K562 (cell line): Measurements from ENCODE around the gene SYNPR. TPM values are rescaled to one million over a fixed set of nuclear protein-coding genes. Genes with fewer than 3 reads are reported as not detected.

Experiments
- ATAC-seq: fragments of 200-7000 bp; cut with Tn5 transposase; 3 replicates; pipeline ENCODE4 v1.9.1; 2020; ENCODE audit warnings: moderate library complexity
- BruUV-seq: library from RNA; stranded (reverse); fragments of 400-500 nt; replicated peaks from 2 replicates; lab custom pipeline; 2021; lab: Mats Ljungman, UMichigan
- CTCF ChIA-PET: fragments of 300-600 bp; formaldehyde crosslinking; extraction: SDS; loops from one replicate; lab custom pipeline; 2021; ENCODE audit warnings: low intra/inter-chr PET ratio; lab: Yijun Ruan, JAX
- POLR2A ChIA-PET: fragments of 300-600, 350-650 bp; sonication (Branson Sonifier 250); formaldehyde crosslinking; extraction: SDS; loops from one replicate; lab custom pipeline; 2021; ENCODE audit warnings: antibody characterized with exemption, inconsistent platforms; lab: Yijun Ruan, JAX
- DNase-seq, 4 experiments: peaks; one replicate each; pipeline versions ENCODE4 v3.0.0 to v3.0.0-alpha.2; 2011 to 2018; ENCODE audit warnings: low spot score in 3 of 4, mixed read lengths in 3 of 4; ENCODE audit errors: extremely low read depth in 1 of 4
- FAIRE-seq: peaks from 2 replicates; lab custom pipeline; 2011; peaks lifted over from hg19 to GRCh38; lab: Jason Lieb, UNC
- H2AFZ ChIP-seq: 2 replicates; pipeline ENCODE4 v1.6.0; 2011; ENCODE audit warnings: low read depth, low read length, control low read depth, inconsistent platforms
- H3K27ac ChIP-seq: fragments of 200-600 bp; 3 replicates; pipeline ENCODE4 v1.8.0; 2011; ENCODE audit warnings: low read depth, mild to moderate bottlenecking, control low read depth, inconsistent platforms, low read length, moderate library complexity, mixed read lengths; ENCODE audit errors: extremely low read depth
- H3K27me3 ChIP-seq, 2 experiments: fragments of 300-600 bp in 1 of 2; 2 replicates in 1 of 2; 3 replicates in 1 of 2; pipeline versions ENCODE4 v1.6.0 to v1.8.0; 2011; ENCODE audit warnings: inconsistent platforms in 2 of 2, low read length in 2 of 2, mild to moderate bottlenecking in 1 of 2, mixed read lengths in 1 of 2, moderate library complexity in 1 of 2; ENCODE audit not compliant: control insufficient read depth in 2 of 2, insufficient read depth in 2 of 2
- H3K36me3 ChIP-seq: fragments of 300-600 bp; 3 replicates; pipeline ENCODE4 v1.8.0; 2011; ENCODE audit warnings: mild to moderate bottlenecking, low read length, inconsistent platforms; ENCODE audit not compliant: control insufficient read depth, insufficient read depth
- H3K4me1 ChIP-seq, 2 experiments: fragments of 200-600 bp in 1 of 2; replicated peaks in 1 of 2; 2 replicates in 1 of 2; 3 replicates in 1 of 2; pipeline versions ENCODE4 v1.5.1 to v1.8.0; 2011; ENCODE audit warnings: inconsistent platforms in 2 of 2, low read length in 2 of 2, mild to moderate bottlenecking in 1 of 2, mixed read lengths in 1 of 2, moderate library complexity in 1 of 2; ENCODE audit not compliant: control insufficient read depth in 2 of 2, insufficient read depth in 2 of 2
- H3K4me2 ChIP-seq: 2 replicates; pipeline ENCODE4 v1.6.1; 2011; ENCODE audit warnings: low read length, control low read depth, inconsistent platforms, mixed read lengths; ENCODE audit not compliant: insufficient read depth
- H3K4me3 ChIP-seq: fragments of 200-600 bp; sonication (generic), shearing (Covaris generic); 2 replicates; pipeline ENCODE4 v1.5.1; 2016; ENCODE audit warnings: control low read depth, inconsistent platforms
- H3K79me2 ChIP-seq: fragments of 200-600 bp; 3 replicates; pipeline ENCODE4 v1.8.0; 2011; ENCODE audit warnings: low read length, inconsistent platforms; ENCODE audit not compliant: control insufficient read depth, insufficient read depth
- H3K9ac ChIP-seq, 2 experiments: 2 replicates each; pipeline versions ENCODE4 v1.6.0 to v1.6.1; 2011; ENCODE audit warnings: low read depth in 2 of 2, low read length in 2 of 2, control low read depth in 1 of 2, inconsistent platforms in 1 of 2, mild to moderate bottlenecking in 1 of 2, mixed read lengths in 1 of 2; ENCODE audit not compliant: insufficient read depth in 1 of 2
- H3K9me1 ChIP-seq: one replicate; pipeline ENCODE4 v1.6.0; 2011; ENCODE audit warnings: inconsistent platforms, mild to moderate bottlenecking, low read length, moderate library complexity; ENCODE audit not compliant: control insufficient read depth, insufficient read depth
- H3K9me3 ChIP-seq: replicated peaks from 2 replicates; pipeline ENCODE4 v1.5.1; 2011; ENCODE audit warnings: low read depth, low read length, inconsistent platforms; ENCODE audit not compliant: control insufficient read depth, insufficient read depth
- H4K20me1 ChIP-seq: replicated peaks from 2 replicates; pipeline ENCODE4 v1.6.1; 2011; ENCODE audit warnings: low read length, inconsistent platforms, mixed read lengths; ENCODE audit not compliant: control insufficient read depth, insufficient read depth
- CREB1 ChIP-seq, 2 experiments: sonication (generic) in 1 of 2; formaldehyde crosslinking in 1 of 2; IDR thresholded peaks; 2 replicates each; pipeline versions ENCODE4 v1.6.1 to v1.8.0; 2012 to 2022; ENCODE audit warnings: inconsistent platforms in 1 of 2, mild to moderate bottlenecking in 1 of 2, missing genetic modification reagents in 1 of 2, moderate library complexity in 1 of 2
- FOXK2 ChIP-seq, 2 experiments: fragments of 450-650 bp; IDR thresholded peaks in 1 of 2; conservative IDR thresholded peaks in 1 of 2; 2 replicates each; pipeline ENCODE4 v1.6.1; 2016; ENCODE audit warnings: low read depth in 2 of 2, mild to moderate bottlenecking in 1 of 2
- GTF2E2 ChIP-seq: fragments of 200-800 bp; sonication (Bioruptor generic); IDR thresholded peaks from 2 replicates; pipeline ENCODE4 v1.6.1; 2016; ENCODE audit warnings: missing genetic modification characterization, missing compliant biosample characterization
- KLF1 ChIP-seq: fragments of 450-650 bp; IDR thresholded peaks from 2 replicates; pipeline ENCODE4 v1.6.1; 2016; ENCODE audit warnings: missing genetic modification characterization, missing compliant biosample characterization
- NONO ChIP-seq, 2 experiments: fragments of 200-400 bp in 1 of 2; fragments of 450-650 bp in 1 of 2; formaldehyde crosslinking in 1 of 2; IDR thresholded peaks; 2 replicates each; pipeline ENCODE4 v1.6.1; 2017; ENCODE audit warnings: low read depth in 2 of 2, mild to moderate bottlenecking in 2 of 2, moderate library complexity in 2 of 2, low read length in 1 of 2
- PTTG1 ChIP-seq: fragments of 450-650 bp; IDR thresholded peaks from 2 replicates; pipeline ENCODE4 v1.6.1; 2016; ENCODE audit warnings: low read depth, mild to moderate bottlenecking, missing genetic modification characterization, missing compliant biosample characterization
- RAD51 ChIP-seq: fragments of 450-650 bp; IDR thresholded peaks from 2 replicates; pipeline ENCODE4 v1.7.1; 2016; ENCODE audit warnings: low read depth, mild to moderate bottlenecking, borderline replicate concordance
- SMAD3 ChIP-seq: fragments of 450-650 bp; formaldehyde crosslinking; conservative IDR thresholded peaks from 2 replicates; pipeline ENCODE4 v1.4.0; 2020; ENCODE audit warnings: mild to moderate bottlenecking
- TCF7L2 ChIP-seq: fragments of 150-350 bp; IDR thresholded peaks from 2 replicates; pipeline ENCODE4 v1.6.1; 2016; ENCODE audit warnings: low read depth, mild to moderate bottlenecking, low read length, moderate library complexity
- U2AF2 ChIP-seq: fragments of 200-400 bp; formaldehyde crosslinking; optimal IDR thresholded peaks from 2 replicates; pipeline ENCODE3; 2017; ENCODE audit warnings: low read depth, mild to moderate bottlenecking, low read length
- ZNF696 ChIP-seq: fragments of 250-450 bp; sonication (Bioruptor Pico); conservative IDR thresholded peaks from 2 replicates; pipeline ENCODE4 v1.4.0; 2020; ENCODE audit warnings: mild to moderate bottlenecking, moderate library complexity
- ZZZ3 ChIP-seq: fragments of 450-650 bp; IDR thresholded peaks from 2 replicates; pipeline ENCODE4 v1.6.1; 2016; ENCODE audit warnings: antibody characterized with exemption, mild to moderate bottlenecking, moderate library complexity
- WGBS: fragments of 100-300 bp; shearing (Covaris generic); methylation state at CpG from one replicate; pipeline ENCODE4 v1.1.6; 2016; ENCODE audit warnings: low coverage, mixed read lengths; ENCODE audit not compliant: insufficient coverage; ENCODE audit errors: missing lambda C conversion rate; 5-methylcytosine and 5-hydroxymethylcytosine counted together
- in situ Hi-C: fragments of 300-500 bp; cut with MboI; formaldehyde crosslinking; loops from 4 replicates; pipeline ENCODE4 v1.15.0; 2018; ENCODE audit warnings: inconsistent platforms, mixed read lengths
- intact Hi-C: fragments of 100-400 bp; cut with micrococcal nuclease; formaldehyde crosslinking; loops from 2 replicates; pipeline ENCODE4 v1.14.2; 2022
- polyA plus RNA-seq, 8 experiments: library from polyadenylated mRNA; depleted of rRNA in 4 of 8; stranded (reverse) in 5 of 8; unstranded in 3 of 8; fragments of >200 nt; fragmentation: Nextera tagmentation in 2 of 8; fragmentation: Illumina TruSeq in 1 of 8; extraction: Ambion mirVana in 2 of 8; extraction: Trizol in 1 of 8; gene quantifications; 2 replicates each; pipeline versions ENCODE4 v1.2.1 to v1.2.3, GENCODE V29; 2011 to 2014; ENCODE audit warnings: inconsistent platforms in 1 of 8, missing spikeins in 1 of 8
- total RNA-seq, 7 experiments: library from RNA; depleted of rRNA in 6 of 7; stranded (reverse); fragments of >200 nt in 6 of 7; fragmentation: Illumina TruSeq in 2 of 7; extraction: Trizol in 2 of 7; gene quantifications; 2 replicates each; pipeline versions ENCODE4 v1.2.1 to v1.2.3, GENCODE V29; 2011 to 2021; ENCODE audit warnings: low replicate concordance in 1 of 7
- TF ChIP-seq, protein P1 (sequence below): IDR thresholded peaks from 2 replicates; pipeline ENCODE4 v1.6.1; 2011; ENCODE audit not compliant: insufficient read length; ENCODE audit errors: extremely low read depth
- TF ChIP-seq, protein P2 (sequence below): fragments of 450-650 bp; formaldehyde crosslinking; IDR thresholded peaks from 2 replicates; pipeline ENCODE4 v1.4.0; 2022; ENCODE audit warnings: mild to moderate bottlenecking, moderate library complexity
- TF ChIP-seq, protein P3 (sequence below): fragments of 450-650 bp; IDR thresholded peaks from 2 replicates; pipeline ENCODE4 v1.6.1; 2016
- TF ChIP-seq, protein P4 (sequence below): sonication (generic); formaldehyde crosslinking; IDR thresholded peaks from 2 replicates; pipeline ENCODE4 v1.9.0; 2022; ENCODE audit warnings: mild to moderate bottlenecking, missing genetic modification reagents
- TF ChIP-seq, protein P5 (sequence below): fragments of 250-450 bp; sonication (Bioruptor Pico); IDR thresholded peaks from 2 replicates; pipeline ENCODE4 v1.8.0; 2021; ENCODE audit warnings: mild to moderate bottlenecking, moderate library complexity

Gene SYNPR
- total and polyA plus RNA-seq, 9 of the 15 experiments (the other 6 are each of a cell fraction or from before 2014, with no cell fraction given), result not detected

DNA sequence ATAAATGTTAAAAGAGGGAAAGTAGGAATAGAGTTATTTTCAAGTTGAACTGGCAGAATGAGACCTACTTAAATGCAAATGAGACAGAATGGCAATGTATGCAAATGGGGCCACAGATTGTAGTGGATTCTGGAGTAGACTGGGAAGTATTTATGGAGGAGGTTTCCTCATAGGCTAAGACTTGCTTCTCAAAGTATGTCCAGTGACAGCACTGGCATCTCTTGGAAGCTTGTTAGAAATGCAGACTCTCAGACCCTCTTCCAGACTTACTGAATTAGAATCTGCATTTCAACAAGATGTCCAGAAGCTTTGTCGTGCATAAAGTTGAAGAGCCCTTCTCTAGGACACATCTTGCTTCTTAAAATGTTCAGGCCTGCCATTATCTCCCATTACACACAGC lies 306.6 kb downstream of the SYNPR start:
- CTCF ChIA-PET, result no interaction called here
- TF ChIP-seq ZNF696 (CRISPR knock-in tag) (no peak), SMAD3 (no peak), FOXK2 (conservative IDR thresholded peaks at IDR 0.05 in 1 of 2, IDR thresholded peaks at IDR 0.05 in 1 of 2; ENCODE audit: low read depth in 2 of 2) (no peak), TCF7L2 (no peak), CREB1 (IDR thresholded peaks at IDR 0.05) (no peak), CREB1 (CRISPR knock-in tag; IDR thresholded peaks at IDR 0.05) (no peak), KLF1 (tag) (no peak), NONO (IDR thresholded peaks at IDR 0.05; ENCODE audit: low read depth in 2 of 2, low read length in 1 of 2) (no peak), GTF2E2 (tag) (no peak), U2AF2 (no peak), RAD51 (no peak), PTTG1 (tag) (no peak), ZZZ3 (no peak)
- TF ChIP-seq, protein P1, sequence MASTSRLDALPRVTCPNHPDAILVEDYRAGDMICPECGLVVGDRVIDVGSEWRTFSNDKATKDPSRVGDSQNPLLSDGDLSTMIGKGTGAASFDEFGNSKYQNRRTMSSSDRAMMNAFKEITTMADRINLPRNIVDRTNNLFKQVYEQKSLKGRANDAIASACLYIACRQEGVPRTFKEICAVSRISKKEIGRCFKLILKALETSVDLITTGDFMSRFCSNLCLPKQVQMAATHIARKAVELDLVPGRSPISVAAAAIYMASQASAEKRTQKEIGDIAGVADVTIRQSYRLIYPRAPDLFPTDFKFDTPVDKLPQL, result no peak
- TF ChIP-seq, protein P2, sequence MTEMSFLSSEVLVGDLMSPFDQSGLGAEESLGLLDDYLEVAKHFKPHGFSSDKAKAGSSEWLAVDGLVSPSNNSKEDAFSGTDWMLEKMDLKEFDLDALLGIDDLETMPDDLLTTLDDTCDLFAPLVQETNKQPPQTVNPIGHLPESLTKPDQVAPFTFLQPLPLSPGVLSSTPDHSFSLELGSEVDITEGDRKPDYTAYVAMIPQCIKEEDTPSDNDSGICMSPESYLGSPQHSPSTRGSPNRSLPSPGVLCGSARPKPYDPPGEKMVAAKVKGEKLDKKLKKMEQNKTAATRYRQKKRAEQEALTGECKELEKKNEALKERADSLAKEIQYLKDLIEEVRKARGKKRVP (CRISPR knock-in tag), result no peak
- TF ChIP-seq, protein P3, sequence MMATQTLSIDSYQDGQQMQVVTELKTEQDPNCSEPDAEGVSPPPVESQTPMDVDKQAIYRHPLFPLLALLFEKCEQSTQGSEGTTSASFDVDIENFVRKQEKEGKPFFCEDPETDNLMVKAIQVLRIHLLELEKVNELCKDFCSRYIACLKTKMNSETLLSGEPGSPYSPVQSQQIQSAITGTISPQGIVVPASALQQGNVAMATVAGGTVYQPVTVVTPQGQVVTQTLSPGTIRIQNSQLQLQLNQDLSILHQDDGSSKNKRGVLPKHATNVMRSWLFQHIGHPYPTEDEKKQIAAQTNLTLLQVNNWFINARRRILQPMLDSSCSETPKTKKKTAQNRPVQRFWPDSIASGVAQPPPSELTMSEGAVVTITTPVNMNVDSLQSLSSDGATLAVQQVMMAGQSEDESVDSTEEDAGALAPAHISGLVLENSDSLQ, result no peak
- TF ChIP-seq, protein P4, sequence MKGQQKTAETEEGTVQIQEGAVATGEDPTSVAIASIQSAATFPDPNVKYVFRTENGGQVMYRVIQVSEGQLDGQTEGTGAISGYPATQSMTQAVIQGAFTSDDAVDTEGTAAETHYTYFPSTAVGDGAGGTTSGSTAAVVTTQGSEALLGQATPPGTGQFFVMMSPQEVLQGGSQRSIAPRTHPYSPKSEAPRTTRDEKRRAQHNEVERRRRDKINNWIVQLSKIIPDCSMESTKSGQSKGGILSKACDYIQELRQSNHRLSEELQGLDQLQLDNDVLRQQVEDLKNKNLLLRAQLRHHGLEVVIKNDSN (CRISPR knock-in tag), result no peak
- TF ChIP-seq, protein P5, sequence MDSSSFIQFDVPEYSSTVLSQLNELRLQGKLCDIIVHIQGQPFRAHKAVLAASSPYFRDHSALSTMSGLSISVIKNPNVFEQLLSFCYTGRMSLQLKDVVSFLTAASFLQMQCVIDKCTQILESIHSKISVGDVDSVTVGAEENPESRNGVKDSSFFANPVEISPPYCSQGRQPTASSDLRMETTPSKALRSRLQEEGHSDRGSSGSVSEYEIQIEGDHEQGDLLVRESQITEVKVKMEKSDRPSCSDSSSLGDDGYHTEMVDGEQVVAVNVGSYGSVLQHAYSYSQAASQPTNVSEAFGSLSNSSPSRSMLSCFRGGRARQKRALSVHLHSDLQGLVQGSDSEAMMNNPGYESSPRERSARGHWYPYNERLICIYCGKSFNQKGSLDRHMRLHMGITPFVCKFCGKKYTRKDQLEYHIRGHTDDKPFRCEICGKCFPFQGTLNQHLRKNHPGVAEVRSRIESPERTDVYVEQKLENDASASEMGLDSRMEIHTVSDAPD (CRISPR knock-in tag), result no peak

More for the DNA sequence above, 306.6 kb downstream of the SYNPR start:
- Histone ChIP-seq H3K27ac (no peak overlapping the region), H4K20me1 (no peaks in the 10 kb centered on the region), H3K9ac (no peak overlapping the region), H3K36me3 (no peaks in the 10 kb centered on the region), H3K9me1 (no peaks in the 10 kb centered on the region), H3K4me2 (no peak overlapping the region), H3K27me3 (no peaks in the 10 kb centered on the region), H3K4me3 (no peak overlapping the region), H3K79me2 (no peaks in the 10 kb centered on the region), H3K9me3 (no peaks in the 10 kb centered on the region), H3K4me1 (no peaks in the 10 kb centered on the region), H2AFZ (no peak overlapping the region)
- FAIRE-seq, result no peak
- in situ Hi-C loops, result no loop called here
- intact Hi-C loops, result no loop called here
- no TSS peak for BruUV-seq
- POLR2A ChIA-PET, result no interaction called here
- no peak for ATAC-seq
- no peak for DNase-seq
- WGBS, result 13% methylated on average over 1 of the region's 1 CpG
